ENCODE data around the gene BMP3. TPM values are rescaled to one million over a fixed set of nuclear protein-coding genes. Genes with fewer than 3 reads are reported as not detected.

BMP3 gene
- total RNA-seq, 1 donor from 2014 or later, result not detected

GRCh38 chr4:81106150-81106549, 75.6 kb downstream of the BMP3 start:
- DNase-seq (ENCODE audit: low read depth in 2 of 2), result no peak

Other genes starting within 250 kb of the BMP3 start
- gene PRKG2, start 184.5 kb downstream of the BMP3 start, total RNA-seq, result under 0.01 TPM in 1 of 2 replicates, not detected in the other